Measurements from ENCODE around the gene PIGT. TPM values are rescaled to one million over a fixed set of nuclear protein-coding genes. Genes with fewer than 3 reads are reported as not detected.
A peak's percentile ranks its signal among the peaks of the same experiment; 100 is the strongest.

Gene PIGT
- 10 to 100 TPM; 38.6 to 50.3 TPM for total RNA-seq

GRCh38 chr20:45415822-45416637, at the start of gene PIGT:
Gene PIGT (plus strand): TSS chr20:45416141. CDS start chr20:45416157, 16 bp downstream.
- intact Hi-C loops (cut with DNase I): no loop called here
- peaks cover 37% of the 10 kb centered on the region for H3K4me1 ChIP-seq
- ATAC-seq (peak; percentile 85), DNase-seq (peak; percentile 80 to 88 (median 86))
- peak within 1 kb of the TSS; percentile 50 to 77 for H3K4me3 ChIP-seq
- H3K27ac ChIP-seq: peak within 1 kb of the TSS; percentile 28 to 78 (median 58)
- H3K9me3 ChIP-seq: no peaks in the 10 kb centered on the region
- no peaks in the 10 kb centered on the region for H3K27me3 ChIP-seq
- peaks cover 0 to 8% of the 10 kb centered on the region in 2 donors for H3K36me3 ChIP-seq (replicated peaks in 1 of 2; ENCODE audit: insufficient read depth in 1 of 2, low read depth in 2 of 2)
- peak; percentile 83 to 98 (median 97) for TF ChIP-seq POLR2A (IDR thresholded peaks at IDR 0.05)
- no peak for TF ChIP-seq CTCF (IDR thresholded peaks at IDR 0.05)
- WGBS, 2 donors: 0 to 1% methylated on average over 13 to 52 of the region's 52 CpGs

GRCh38 chr20:45366192-45366591, 49.7 kb upstream of the PIGT start:
- ATAC-seq (no peak), DNase-seq (no peak)
- 88 to 90% methylated on average over 1 of the region's 1 CpG for WGBS, 2 donors
- Histone ChIP-seq H3K27me3 (no peaks in the 10 kb centered on the region), H3K27ac (no peak overlapping the region), H3K9me3 (no peaks in the 10 kb centered on the region), H3K36me3 (replicated peaks in 1 of 2; ENCODE audit: insufficient read depth in 1 of 2, low read depth in 2 of 2) (no peaks in the 10 kb centered on the region), H3K4me3 (no peak overlapping the region), H3K4me1 (peaks cover 28% of the 10 kb centered on the region)
- TF ChIP-seq CTCF (IDR thresholded peaks at IDR 0.05) (no peak), POLR2A (IDR thresholded peaks at IDR 0.05) (no peak)
- intact Hi-C loops (cut with DNase I): no loop called here

GRCh38 chr20:45366631-45367030, 49.3 kb upstream of the PIGT start:
- ATAC-seq (no peak), DNase-seq (no peak)
- Histone ChIP-seq H3K4me1 (peaks cover 24% of the 10 kb centered on the region), H3K9me3 (no peaks in the 10 kb centered on the region), H3K27me3 (no peaks in the 10 kb centered on the region), H3K27ac (no peak overlapping the region), H3K4me3 (no peak overlapping the region), H3K36me3 (replicated peaks in 1 of 2; ENCODE audit: insufficient read depth in 1 of 2, low read depth in 2 of 2) (no peaks in the 10 kb centered on the region)
- TF ChIP-seq POLR2A (IDR thresholded peaks at IDR 0.05) (no peak), CTCF (IDR thresholded peaks at IDR 0.05) (no peak)
- WGBS, 2 donors: 80 to 94% methylated on average over 11 of the region's 11 CpGs
- intact Hi-C loops (cut with DNase I): no loop called here

GRCh38 chr20:45367126-45367525, 48.8 kb upstream of the PIGT start:
- intact Hi-C loops (cut with DNase I): no loop called here
- no peak for ATAC-seq
- H3K36me3 ChIP-seq (replicated peaks in 1 of 2; ENCODE audit: insufficient read depth in 1 of 2, low read depth in 2 of 2): no peaks in the 10 kb centered on the region
- H3K4me1 ChIP-seq: peaks cover 19% of the 10 kb centered on the region
- no peaks in the 10 kb centered on the region for H3K27me3 ChIP-seq
- no peak overlapping the region for H3K27ac ChIP-seq
- no peak for DNase-seq
- no peak for TF ChIP-seq CTCF (IDR thresholded peaks at IDR 0.05)
- TF ChIP-seq POLR2A (IDR thresholded peaks at IDR 0.05): no peak
- H3K9me3 ChIP-seq: no peaks in the 10 kb centered on the region
- no peak overlapping the region for H3K4me3 ChIP-seq

Data from body of pancreas (tissue), 4 donors.